Heart left ventricle (tissue), 13 donors: ENCODE measurements around the gene PTPRK.

ENCODE experiments used
- POLR2A ChIP-seq, 2 donors: fragments of 450-650 bp; IDR thresholded peaks; one replicate each; pipeline ENCODE4 v1.6.1; 2017; ENCODE audit warnings: antibody characterized with exemption in 2 of 2, mild to moderate bottlenecking in 2 of 2, moderate library complexity in 2 of 2
- TF ChIP-seq, protein P1 (sequence below), 12 donors: fragments of 200-600 bp; sonication (generic) in 4 of 12; IDR thresholded peaks; one replicate each; pipeline versions ENCODE4 v1.5.0 to v1.8.0; 2018 to 2022; ENCODE audit warnings: antibody characterized with exemption in 12 of 12, mild to moderate bottlenecking in 5 of 12
- donor health status: ischemic (EF 13 %, LVEDD 7.1; RV severe dilation, severe dysfunction).
- donor health status: DM: no; HTN: yes; CAD: no.
- donor health status: DM: no; HTN: no; CAD: no.
- donor health status: ischemic (EF 25% LVEDD 6.9; RV normal size, moderate dysfunction).
- donor health status: ischemic (EF 25% LVEDD 5.7; RV mildly dilated, moderate dysfunction).
- donor health status: ischemic (EF 35%, LVEDD 5.7; RV mildly dilated, moderate dysfunction).
- donor health status: nonischemic (EF 11% LVEDD 7.7; RV severe dilation, severe dysfunction).
- donor health status: DM: yes; HTN: yes; CAD: no.
- donor health status: PGD.
- donor health status: ischemic (EF 29% LVEDD 5.4; RV normal size, mild dysfunction).
- donor health status: nonischemic (EF 23%, LVEDD 6.1; RV moderate dilation, normal function).

DNA sequence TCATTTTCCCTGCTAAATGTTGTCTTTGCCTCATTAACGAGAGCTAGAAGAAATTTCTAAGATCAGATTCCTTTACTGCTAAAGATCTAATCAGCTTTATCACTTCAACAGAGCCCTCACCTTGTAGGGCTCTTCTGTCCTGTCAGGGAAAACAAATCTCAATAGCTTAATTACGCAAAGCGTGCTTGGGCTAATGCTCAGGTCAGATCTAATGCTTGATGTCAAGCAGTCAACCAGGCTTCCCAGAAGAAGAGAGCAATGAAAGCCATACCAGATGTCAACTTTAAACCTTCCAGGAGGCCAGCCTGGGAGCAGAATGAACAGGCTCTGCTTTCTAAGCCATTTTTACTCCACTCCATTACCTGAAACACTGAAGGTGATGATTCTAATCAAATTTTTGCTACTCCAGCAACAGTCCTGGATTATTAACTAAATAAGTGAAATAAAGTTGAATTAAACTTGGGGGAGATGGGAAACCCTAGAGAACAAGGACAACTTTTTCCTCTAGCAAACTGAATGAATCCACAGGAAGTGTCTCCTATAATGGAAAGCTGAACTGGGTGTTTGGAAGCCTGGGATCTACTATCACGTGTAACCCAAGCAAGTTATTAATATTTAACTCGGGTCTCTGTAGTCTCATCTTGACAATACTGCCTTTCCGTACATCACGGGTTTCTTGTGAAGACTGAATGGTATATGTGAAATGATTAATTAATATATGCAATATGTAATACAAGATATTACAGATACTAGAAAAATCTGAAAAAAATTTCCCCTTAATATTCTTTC is 273.7 kb downstream of the PTPRK start:
- TF ChIP-seq, protein P1, sequence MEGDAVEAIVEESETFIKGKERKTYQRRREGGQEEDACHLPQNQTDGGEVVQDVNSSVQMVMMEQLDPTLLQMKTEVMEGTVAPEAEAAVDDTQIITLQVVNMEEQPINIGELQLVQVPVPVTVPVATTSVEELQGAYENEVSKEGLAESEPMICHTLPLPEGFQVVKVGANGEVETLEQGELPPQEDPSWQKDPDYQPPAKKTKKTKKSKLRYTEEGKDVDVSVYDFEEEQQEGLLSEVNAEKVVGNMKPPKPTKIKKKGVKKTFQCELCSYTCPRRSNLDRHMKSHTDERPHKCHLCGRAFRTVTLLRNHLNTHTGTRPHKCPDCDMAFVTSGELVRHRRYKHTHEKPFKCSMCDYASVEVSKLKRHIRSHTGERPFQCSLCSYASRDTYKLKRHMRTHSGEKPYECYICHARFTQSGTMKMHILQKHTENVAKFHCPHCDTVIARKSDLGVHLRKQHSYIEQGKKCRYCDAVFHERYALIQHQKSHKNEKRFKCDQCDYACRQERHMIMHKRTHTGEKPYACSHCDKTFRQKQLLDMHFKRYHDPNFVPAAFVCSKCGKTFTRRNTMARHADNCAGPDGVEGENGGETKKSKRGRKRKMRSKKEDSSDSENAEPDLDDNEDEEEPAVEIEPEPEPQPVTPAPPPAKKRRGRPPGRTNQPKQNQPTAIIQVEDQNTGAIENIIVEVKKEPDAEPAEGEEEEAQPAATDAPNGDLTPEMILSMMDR (IDR thresholded peaks at IDR 0.05): no peak
- no peak for TF ChIP-seq POLR2A (IDR thresholded peaks at IDR 0.05)
